HG02588 (cell line): ENCODE data around the gene ZNF768.

Source experiments
- ATAC-seq: cut with Tn5 transposase; IDR thresholded peaks from one replicate; pipeline ENCODE4 v1.9.1; 2021; ENCODE audit warnings: mild to moderate bottlenecking, moderate library complexity; ENCODE audit not compliant: unreplicated experiment

Gene ZNF768

GRCh38 chr16:30526137-30526822, at the start of gene ZNF768:
Gene ZNF768 (minus strand): TSS chr16:30526566. CDS start chr16:30526413, 153 bp downstream.
- peak; percentile 31 for ATAC-seq

GRCh38 chr16:30574678-30575077, 48.3 kb upstream of the ZNF768 start:
- ATAC-seq: no peak

GRCh38 chr16:30571445-30572322, 45.3 kb upstream of the ZNF768 start, which contains the start of gene ZNF688:
Gene ZNF688 (minus strand): TSS chr16:30571714. CDS start chr16:30571629, 85 bp downstream.
- peak; percentile 72 for ATAC-seq

- no peak for ATAC-seq
Measured at GRCh38 chr16:30570636-30571444, 44.5 kb upstream of the ZNF768 start.

GRCh38 chr16:30569746-30570635, 43.6 kb upstream of the ZNF768 start:
- ATAC-seq: no peak

- ATAC-seq: no peak
Measured at GRCh38 chr16:30569281-30569680, 42.9 kb upstream of the ZNF768 start.

- no peak for ATAC-seq
Measured at GRCh38 chr16:30567991-30568638, 41.7 kb upstream of the ZNF768 start.

- ATAC-seq: no peak
Measured at GRCh38 chr16:30567160-30567990, 41.0 kb upstream of the ZNF768 start.

- no peak for ATAC-seq
Measured at GRCh38 chr16:30566531-30566930, 40.2 kb upstream of the ZNF768 start.

- no peak for ATAC-seq
Measured at GRCh38 chr16:30565984-30566383, 39.6 kb upstream of the ZNF768 start.

- no peak for ATAC-seq
Measured at GRCh38 chr16:30565526-30565925, 39.2 kb upstream of the ZNF768 start.

- ATAC-seq: no peak
Measured at GRCh38 chr16:30562021-30562420, 35.7 kb upstream of the ZNF768 start.

GRCh38 chr16:30561089-30561816, 34.9 kb upstream of the ZNF768 start:
- ATAC-seq: no peak

- no peak for ATAC-seq
Measured at GRCh38 chr16:30559690-30560089, 33.3 kb upstream of the ZNF768 start.

GRCh38 chr16:30558789-30559377, 32.5 kb upstream of the ZNF768 start:
- ATAC-seq: no peak

- ATAC-seq: peak; percentile 79
Measured at GRCh38 chr16:30557957-30558788, 31.8 kb upstream of the ZNF768 start, which contains the start of gene ZNF764. Gene ZNF764 (minus strand): TSS chr16:30558374. CDS start chr16:30558182, 192 bp downstream.

- peak; percentile 10 for ATAC-seq
Measured at GRCh38 chr16:30557707-30557956, 31.3 kb upstream of the ZNF768 start.
